Lower leg skin (tissue), 3 donors: Measurements from ENCODE around the gene PRRC2C.
"Not testable (repeated sequence)": the region's sequence is repeated elsewhere in the genome, so short reads cannot be mapped to it uniquely, and the experiment has no call there.

ENCODE experiments used
- CTCF ChIP-seq, 3 donors: fragments of 450-650 bp; IDR thresholded peaks; one replicate each; pipeline ENCODE4 v1.5.1; 2016; ENCODE audit warnings: antibody characterized with exemption in 3 of 3, mild to moderate bottlenecking in 3 of 3, moderate library complexity in 2 of 3
- POLR2A ChIP-seq, 2 donors: fragments of 450-650 bp; IDR thresholded peaks; one replicate each; pipeline ENCODE4 v1.6.1; 2016 to 2017; ENCODE audit warnings: antibody characterized with exemption in 2 of 2, mild to moderate bottlenecking in 1 of 2, moderate library complexity in 1 of 2

GRCh38 chr1:171440201-171440600, 45.1 kb upstream of the PRRC2C start:
- not testable (repeated sequence) for TF ChIP-seq CTCF, POLR2A (IDR thresholded peaks at IDR 0.05)
